NCI-H1417 treated with DMSO at 0.1 percent for 48 hours (cell line): ENCODE data around the gene ABCE1.
"Not testable (repeated sequence)": the region's sequence is repeated elsewhere in the genome, so short reads cannot be mapped to it uniquely, and the experiment has no call there.

Experiments used
- DNase-seq: peaks from one replicate; lab custom pipeline; 2025; lab: John Stamatoyannopoulos, UW

Gene ABCE1

GRCh38 chr4:145103496-145103895 is 5.4 kb downstream of the ABCE1 start:
- no peak for DNase-seq

GRCh38 chr4:145107126-145107525 is 9.0 kb downstream of the ABCE1 start:
- no peak for DNase-seq

GRCh38 chr4:145108128-145108527 is 10.0 kb downstream of the ABCE1 start:
- no peak for DNase-seq

GRCh38 chr4:145125396-145125795 is 27.3 kb downstream of the ABCE1 start:
- DNase-seq: no peak

- no peak for DNase-seq
Measured at GRCh38 chr4:145130130-145130529, 32.0 kb downstream of the ABCE1 start.

- DNase-seq: no peak
Measured at GRCh38 chr4:145130788-145131399, 32.8 kb downstream of the ABCE1 start.

- no peak for DNase-seq
Measured at GRCh38 chr4:145131848-145132247, 33.7 kb downstream of the ABCE1 start.

GRCh38 chr4:145132511-145133098 is 34.5 kb downstream of the ABCE1 start:
- DNase-seq: no peak

- not testable (repeated sequence) for DNase-seq
Measured at GRCh38 chr4:145136219-145136618, 38.1 kb downstream of the ABCE1 start.

- DNase-seq: no peak
Measured at GRCh38 chr4:145148980-145149379, 50.9 kb downstream of the ABCE1 start.

GRCh38 chr4:145153181-145153903 is 55.2 kb downstream of the ABCE1 start:
- DNase-seq: no peak

- no peak for DNase-seq
Measured at GRCh38 chr4:145153904-145154298, 55.8 kb downstream of the ABCE1 start.

GRCh38 chr4:145154573-145154972 is 56.5 kb downstream of the ABCE1 start:
- DNase-seq: no peak

GRCh38 chr4:145155268-145155870 is 57.3 kb downstream of the ABCE1 start:
- no peak for DNase-seq

- DNase-seq: no peak
Measured at GRCh38 chr4:145156986-145157385, 58.9 kb downstream of the ABCE1 start.

GRCh38 chr4:145161549-145161948 is 63.4 kb downstream of the ABCE1 start:
- no peak for DNase-seq

GRCh38 chr4:145167887-145168286 is 69.8 kb downstream of the ABCE1 start:
- no peak for DNase-seq

GRCh38 chr4:145168581-145169187 is 70.6 kb downstream of the ABCE1 start:
- DNase-seq: no peak

GRCh38 chr4:145170223-145170622 is 72.1 kb downstream of the ABCE1 start:
- DNase-seq: no peak

- DNase-seq: no peak
Measured at GRCh38 chr4:145171911-145172310, 73.8 kb downstream of the ABCE1 start.

GRCh38 chr4:145176641-145177432 is 78.7 kb downstream of the ABCE1 start:
- DNase-seq: no peak

GRCh38 chr4:145177511-145177905 is 79.4 kb downstream of the ABCE1 start:
- no peak for DNase-seq
